HCT116 (cell line): Measurements from ENCODE around the gene UBTD2. TPM values are rescaled to one million over a fixed set of nuclear protein-coding genes. Genes with fewer than 3 reads are reported as not detected.

Source experiments
- ATAC-seq: fragments of 200-7000 bp; cut with Tn5 transposase; 2 replicates; pipeline ENCODE4 v1.9.1; 2020; ENCODE audit warnings: mild to moderate bottlenecking, moderate library complexity
- BruUV-seq: library from RNA; stranded (reverse); fragments of 400-500 nt; replicated peaks from 2 replicates; lab custom pipeline; 2021; lab: Mats Ljungman, UMichigan
- CTCF ChIA-PET: fragments of 300-600 bp; sonication (Branson Sonifier 250); formaldehyde crosslinking; loops from one replicate; lab custom pipeline; 2021; ENCODE audit warnings: antibody characterized with exemption; lab: Charles Lee
- POLR2A ChIA-PET: fragments of 300-600, 350-600 bp; sonication (Branson Sonifier 250); formaldehyde crosslinking; loops from one replicate; lab custom pipeline; 2021; ENCODE audit warnings: antibody characterized with exemption; lab: Charles Lee
- RAD21 ChIA-PET, 2 experiments: fragments of 300-600 bp; sonication (Branson Sonifier 250); formaldehyde crosslinking; loops; one replicate each; lab custom pipeline; 2023; ENCODE audit warnings: low total read pairs in 2 of 2; ENCODE audit not compliant: uncharacterized antibody in 2 of 2, unreplicated experiment in 2 of 2, low non-redundant PET in 1 of 2; lab: Charles Lee
- DNase-seq: peaks from one replicate; pipeline ENCODE4 v3.0.0-alpha.2; 2010; ENCODE audit warnings: low read depth, low spot score
- H2AFZ ChIP-seq: fragments of 200-600 bp; shearing (Covaris generic), sonication (generic); 2 replicates; pipeline ENCODE4 v1.6.1; 2017; ENCODE audit warnings: low read depth, mixed run types, mixed read lengths, antibody characterized with exemption, low read length; ENCODE audit not compliant: poor library complexity, severe bottlenecking
- H3K27ac ChIP-seq: 2 replicates; pipeline ENCODE4 v1.5.1; 2012; ENCODE audit warnings: low read depth, low read length
- H3K27me3 ChIP-seq: fragments of 200-600 bp; sonication (generic); 2 replicates; pipeline ENCODE4 v1.6.1; 2016; ENCODE audit warnings: mixed run types, low read length, mixed read lengths; ENCODE audit not compliant: insufficient read depth
- H3K36me3 ChIP-seq, 2 experiments: fragments of 200-500 bp in 1 of 2; fragments of 200-600 bp in 1 of 2; sonication (Bioruptor generic) in 1 of 2; sonication (generic) in 1 of 2; 2 replicates each; pipeline versions ENCODE4 v1.5.1 to v1.6.1; 2014 to 2016; ENCODE audit warnings: low read length in 2 of 2, inconsistent platforms in 1 of 2, mixed read lengths in 1 of 2, mixed run types in 1 of 2; ENCODE audit not compliant: insufficient read depth in 2 of 2, control insufficient read depth in 1 of 2
- H3K4me1 ChIP-seq, 2 experiments: fragments of 200-600 bp in 1 of 2; sonication (generic) in 1 of 2; 2 replicates each; pipeline versions ENCODE4 v1.5.1 to v1.6.1; 2012 to 2017; ENCODE audit warnings: low read length in 2 of 2, inconsistent platforms in 1 of 2, mild to moderate bottlenecking in 1 of 2, mixed read lengths in 1 of 2, mixed run types in 1 of 2, moderate library complexity in 1 of 2; ENCODE audit not compliant: insufficient read depth in 2 of 2, control insufficient read depth in 1 of 2
- H3K4me2 ChIP-seq: fragments of 200-600 bp; sonication (generic); 2 replicates; pipeline ENCODE4 v1.6.1; 2017; ENCODE audit warnings: mixed run types, low read length, mixed read lengths
- H3K4me3 ChIP-seq, 2 experiments: fragments of 200-600 bp in 1 of 2; sonication (generic) in 1 of 2; replicated peaks in 1 of 2; 2 replicates each; pipeline ENCODE4 v1.5.1; 2011 to 2016; ENCODE audit warnings: low read length in 2 of 2, control low read depth in 1 of 2, low read depth in 1 of 2, mild to moderate bottlenecking in 1 of 2, mixed read lengths in 1 of 2, mixed run types in 1 of 2
- H3K79me2 ChIP-seq: fragments of 200-600 bp; sonication (generic); 2 replicates; pipeline ENCODE4 v1.6.1; 2017; ENCODE audit warnings: mild to moderate bottlenecking, mixed run types, low read length, moderate library complexity, mixed read lengths; ENCODE audit not compliant: insufficient read depth
- H3K9ac ChIP-seq: fragments of 200-600 bp; sonication (generic); 2 replicates; pipeline ENCODE4 v1.6.1; 2016; ENCODE audit warnings: low read length, mixed read lengths
- H3K9me2 ChIP-seq: fragments of 200-600 bp; sonication (generic), shearing (Covaris generic); 2 replicates; pipeline ENCODE4 v1.6.1; 2017; ENCODE audit warnings: mixed run types, mild to moderate bottlenecking, moderate library complexity; ENCODE audit not compliant: insufficient read depth
- H3K9me3 ChIP-seq, 2 experiments: fragments of 200-500 bp in 1 of 2; fragments of 200-600 bp in 1 of 2; sonication (Bioruptor generic) in 1 of 2; sonication (generic) in 1 of 2; 2 replicates each; pipeline ENCODE4 v1.6.1; 2014 to 2017; ENCODE audit warnings: low read length in 2 of 2, mixed read lengths in 2 of 2, inconsistent platforms in 1 of 2, low read depth in 1 of 2, mild to moderate bottlenecking in 1 of 2, mixed run types in 1 of 2, moderate library complexity in 1 of 2; ENCODE audit not compliant: control insufficient read depth in 1 of 2, insufficient read depth in 1 of 2
- H4K20me1 ChIP-seq: fragments of 200-600 bp; sonication (generic), shearing (Covaris generic); 2 replicates; pipeline ENCODE4 v1.6.1; 2017; ENCODE audit warnings: mixed run types, mild to moderate bottlenecking, moderate library complexity; ENCODE audit not compliant: insufficient read depth
- CBX3 ChIP-seq: IDR thresholded peaks from 2 replicates; pipeline ENCODE4 v1.6.1; 2012; ENCODE audit warnings: low read depth
- EGR1 ChIP-seq: IDR thresholded peaks from 2 replicates; pipeline ENCODE4 v1.6.1; 2012; ENCODE audit warnings: low read depth
- EZH2 ChIP-seq: fragments of 200-600 bp; sonication (generic); IDR thresholded peaks from 2 replicates; pipeline ENCODE4 v1.6.1; 2017; ENCODE audit warnings: antibody characterized with exemption, mixed run types
- EZH2phosphoT487 ChIP-seq: fragments of 200-600 bp; IDR thresholded peaks from 2 replicates; pipeline ENCODE4 v1.6.1; 2018; ENCODE audit warnings: antibody characterized with exemption, borderline replicate concordance
- FOSL1 ChIP-seq: IDR thresholded peaks from 2 replicates; pipeline ENCODE4 v1.6.1; 2012; ENCODE audit warnings: low read depth
- RAD21 ChIP-seq: IDR thresholded peaks from 2 replicates; pipeline ENCODE4 v1.6.1; 2012; ENCODE audit warnings: low read depth, mild to moderate bottlenecking
- SRF ChIP-seq: IDR thresholded peaks from 2 replicates; pipeline ENCODE4 v1.6.1; 2012; ENCODE audit warnings: low read depth
- TCF7L2 ChIP-seq: IDR thresholded peaks from 2 replicates; pipeline ENCODE4 v1.7.0; 2011; ENCODE audit warnings: borderline replicate concordance, inconsistent platforms; ENCODE audit not compliant: insufficient read depth, insufficient read length; ENCODE audit errors: extremely low read depth
- YY1 ChIP-seq: IDR thresholded peaks from 2 replicates; pipeline ENCODE4 v1.6.1; 2011; ENCODE audit warnings: low read length, low read depth, moderate library complexity, mild to moderate bottlenecking; ENCODE audit not compliant: insufficient replicate concordance; ENCODE audit errors: extremely low read depth
- intact Hi-C: fragments of 100-400 bp; cut with micrococcal nuclease; formaldehyde crosslinking; loops from 2 replicates; pipeline ENCODE4 v1.10.0; 2022
- total RNA-seq: library from RNA; stranded (reverse); gene quantifications from one replicate; pipeline ENCODE4 v1.2.1, GENCODE V29; 2021; ENCODE audit not compliant: unreplicated experiment
- TF ChIP-seq, protein P1 (sequence below): IDR thresholded peaks from 2 replicates; pipeline ENCODE4 v1.6.1; 2012
- TF ChIP-seq, protein P2 (sequence below): IDR thresholded peaks from 2 replicates; pipeline ENCODE4 v1.6.1; 2012; ENCODE audit warnings: low read depth

UBTD2 gene
- total RNA-seq, 1 experiment from 2014 or later = 15.9 TPM

GRCh38 chr5:172229904-172230303 lies 53.7 kb downstream of the UBTD2 start:
- no peaks in the 10 kb centered on the region for H3K9me2 ChIP-seq
- H3K27me3 ChIP-seq = no peaks in the 10 kb centered on the region
- H4K20me1 ChIP-seq = no peaks in the 10 kb centered on the region
- intact Hi-C loops = no loop called here
- H3K9me3 ChIP-seq = no peaks in the 10 kb centered on the region
- ChIA-PET RAD21 (no interaction called here), POLR2A (no interaction called here)
- no peak overlapping the region for H3K27ac ChIP-seq
- H3K36me3 ChIP-seq = peaks cover 6 to 7% of the 10 kb centered on the region in 2 experiments; a peak in 2 of 4 replicates
- TF ChIP-seq, protein P1, sequence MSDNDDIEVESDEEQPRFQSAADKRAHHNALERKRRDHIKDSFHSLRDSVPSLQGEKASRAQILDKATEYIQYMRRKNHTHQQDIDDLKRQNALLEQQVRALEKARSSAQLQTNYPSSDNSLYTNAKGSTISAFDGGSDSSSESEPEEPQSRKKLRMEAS = no peak
- TF ChIP-seq SRF = no peak
- no peak for TF ChIP-seq EZH2
- TF ChIP-seq EGR1 = no peak
- TF ChIP-seq, protein P2, sequence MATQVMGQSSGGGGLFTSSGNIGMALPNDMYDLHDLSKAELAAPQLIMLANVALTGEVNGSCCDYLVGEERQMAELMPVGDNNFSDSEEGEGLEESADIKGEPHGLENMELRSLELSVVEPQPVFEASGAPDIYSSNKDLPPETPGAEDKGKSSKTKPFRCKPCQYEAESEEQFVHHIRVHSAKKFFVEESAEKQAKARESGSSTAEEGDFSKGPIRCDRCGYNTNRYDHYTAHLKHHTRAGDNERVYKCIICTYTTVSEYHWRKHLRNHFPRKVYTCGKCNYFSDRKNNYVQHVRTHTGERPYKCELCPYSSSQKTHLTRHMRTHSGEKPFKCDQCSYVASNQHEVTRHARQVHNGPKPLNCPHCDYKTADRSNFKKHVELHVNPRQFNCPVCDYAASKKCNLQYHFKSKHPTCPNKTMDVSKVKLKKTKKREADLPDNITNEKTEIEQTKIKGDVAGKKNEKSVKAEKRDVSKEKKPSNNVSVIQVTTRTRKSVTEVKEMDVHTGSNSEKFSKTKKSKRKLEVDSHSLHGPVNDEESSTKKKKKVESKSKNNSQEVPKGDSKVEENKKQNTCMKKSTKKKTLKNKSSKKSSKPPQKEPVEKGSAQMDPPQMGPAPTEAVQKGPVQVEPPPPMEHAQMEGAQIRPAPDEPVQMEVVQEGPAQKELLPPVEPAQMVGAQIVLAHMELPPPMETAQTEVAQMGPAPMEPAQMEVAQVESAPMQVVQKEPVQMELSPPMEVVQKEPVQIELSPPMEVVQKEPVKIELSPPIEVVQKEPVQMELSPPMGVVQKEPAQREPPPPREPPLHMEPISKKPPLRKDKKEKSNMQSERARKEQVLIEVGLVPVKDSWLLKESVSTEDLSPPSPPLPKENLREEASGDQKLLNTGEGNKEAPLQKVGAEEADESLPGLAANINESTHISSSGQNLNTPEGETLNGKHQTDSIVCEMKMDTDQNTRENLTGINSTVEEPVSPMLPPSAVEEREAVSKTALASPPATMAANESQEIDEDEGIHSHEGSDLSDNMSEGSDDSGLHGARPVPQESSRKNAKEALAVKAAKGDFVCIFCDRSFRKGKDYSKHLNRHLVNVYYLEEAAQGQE = no peak
- TF ChIP-seq, all 23 proteins: peak for 0
- CTCF ChIA-PET = interaction anchor here (0.8 kb wide), 1 partner anchor 1017 kb away, joined by 3 read pairs; no protein-coding TSS in a partner anchor
- no peaks in the 10 kb centered on the region for H3K4me1 ChIP-seq
- no peak overlapping the region for H3K9ac ChIP-seq
- BruUV-seq = no TSS peak
- no peak overlapping the region for H3K4me3 ChIP-seq
- H2AFZ ChIP-seq = no peak overlapping the region
- no peak overlapping the region for H3K4me2 ChIP-seq
- ATAC-seq (no peak), DNase-seq (no peak)
- H3K79me2 ChIP-seq = no peaks in the 10 kb centered on the region

DNA sequence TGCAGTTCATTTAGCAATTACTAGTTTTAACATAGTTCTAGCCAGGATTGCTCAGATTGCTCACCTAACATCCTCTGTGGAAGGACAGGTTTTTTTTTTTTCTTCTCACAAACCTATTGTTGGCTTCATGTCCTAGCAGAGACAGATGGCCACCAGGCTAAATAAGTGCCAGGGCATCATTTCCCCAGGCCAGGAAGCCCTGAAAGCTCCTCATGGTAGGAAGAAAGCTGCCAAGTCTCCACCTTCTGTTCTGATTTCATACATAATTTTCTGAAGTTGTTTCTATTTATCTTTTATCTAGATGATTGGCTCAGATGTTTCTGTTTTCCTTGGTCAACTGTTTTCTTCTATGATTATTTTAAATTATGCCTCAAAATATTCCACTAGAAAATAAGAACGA lies 58.6 kb downstream of the UBTD2 start:
- H3K79me2 ChIP-seq = no peaks in the 10 kb centered on the region
- intact Hi-C loops = no loop called here
- DNase-seq (no peak), ATAC-seq (no peak)
- no peaks in the 10 kb centered on the region for H3K9me3 ChIP-seq
- no TSS peak for BruUV-seq
- H4K20me1 ChIP-seq = no peaks in the 10 kb centered on the region
- POLR2A ChIA-PET = no interaction called here
- H3K9me2 ChIP-seq = no peaks in the 10 kb centered on the region
- H3K27ac ChIP-seq = no peak overlapping the region
- H3K4me1 ChIP-seq = no peaks in the 10 kb centered on the region
- RAD21 ChIA-PET = no interaction called here
- H2AFZ ChIP-seq = no peak overlapping the region
- no peak overlapping the region for H3K4me3 ChIP-seq
- H3K4me2 ChIP-seq = no peak overlapping the region
- CTCF ChIA-PET = no interaction called here
- H3K36me3 ChIP-seq = peaks cover 0 to 9% of the 10 kb centered on the region in 2 experiments; a peak in 1 of 4 replicates
- H3K27me3 ChIP-seq = no peaks in the 10 kb centered on the region
- H3K9ac ChIP-seq = no peak overlapping the region
- TF ChIP-seq, protein P1 = no peak
- TF ChIP-seq, protein P2 = no peak
- no peak for TF ChIP-seq CBX3
- TF ChIP-seq FOSL1 = no peak
- TF ChIP-seq TCF7L2 = no peak
- no peak for TF ChIP-seq RAD21
- TF ChIP-seq EZH2phosphoT487 = no peak
- no peak for TF ChIP-seq YY1
